IMR-90 (cell line): ENCODE data around the gene CTNNA2. TPM values are rescaled to one million over a fixed set of nuclear protein-coding genes. Genes with fewer than 3 reads are reported as not detected.

Experiments
- ATAC-seq: fragments of 200-7000 bp; cut with Tn5 transposase; 2 replicates; pipeline ENCODE4 v1.9.1; 2020; ENCODE audit warnings: low read depth, mild to moderate bottlenecking, moderate library complexity
- BruUV-seq: library from RNA; stranded (reverse); fragments of 400-500 nt; replicated peaks from 2 replicates; lab custom pipeline; 2021; lab: Mats Ljungman, UMichigan
- CTCF ChIA-PET: fragments of 300-600 bp; formaldehyde crosslinking; extraction: SDS; loops from one replicate; lab custom pipeline; 2021; ENCODE audit warnings: antibody characterized with exemption; lab: Yijun Ruan, JAX
- POLR2A ChIA-PET: fragments of 300-600 bp; sonication (Branson Sonifier 250); formaldehyde crosslinking; loops from one replicate; lab custom pipeline; 2022; ENCODE audit warnings: antibody characterized with exemption; ENCODE audit not compliant: unreplicated experiment; lab: Charles Lee
- DNase-seq: peaks from one replicate; pipeline ENCODE4 v3.0.0; 2013
- H2AFZ ChIP-seq: replicated peaks from 2 replicates; pipeline ENCODE3; 2013; ENCODE audit warnings: low read length, mild to moderate bottlenecking; ENCODE audit not compliant: poor library complexity
- H2AK5ac ChIP-seq: 2 replicates; pipeline ENCODE4 v1.6.1; 2013; ENCODE audit warnings: low read depth, low read length, inconsistent platforms
- H2AK9ac ChIP-seq: replicated peaks from 2 replicates; pipeline ENCODE3; 2013; ENCODE audit warnings: mild to moderate bottlenecking, low read depth, low read length, moderate library complexity; ENCODE audit not compliant: poor library complexity
- H2BK120ac ChIP-seq: 2 replicates; pipeline ENCODE4 v1.6.1; 2013; ENCODE audit warnings: low read depth, low read length, inconsistent platforms
- H2BK15ac ChIP-seq: 3 replicates; pipeline ENCODE4 v1.6.1; 2013; ENCODE audit warnings: low read depth, low read length, inconsistent platforms
- H2BK20ac ChIP-seq: 2 replicates; pipeline ENCODE4 v1.6.1; 2013; ENCODE audit warnings: low read depth, mild to moderate bottlenecking, inconsistent platforms, low read length, moderate library complexity
- H2BK5ac ChIP-seq: 2 replicates; pipeline ENCODE4 v1.6.1; 2013; ENCODE audit warnings: mild to moderate bottlenecking, low read depth, low read length, inconsistent platforms; ENCODE audit not compliant: poor library complexity, severe bottlenecking
- H3K14ac ChIP-seq: replicated peaks from 2 replicates; pipeline ENCODE4 v1.6.1; 2013; ENCODE audit warnings: low read depth, low read length, inconsistent platforms
- H3K18ac ChIP-seq: 2 replicates; pipeline ENCODE4 v1.6.1; 2013; ENCODE audit warnings: low read depth, low read length, control low read depth
- H3K23ac ChIP-seq: 2 replicates; pipeline ENCODE4 v1.6.1; 2013; ENCODE audit warnings: low read depth, low read length, inconsistent platforms
- H3K27ac ChIP-seq: 2 replicates; pipeline ENCODE4 v1.5.1; 2013; ENCODE audit warnings: mild to moderate bottlenecking, control low read depth, low read length; ENCODE audit not compliant: insufficient read depth
- H3K27me3 ChIP-seq: 2 replicates; pipeline ENCODE4 v1.6.1; 2013; ENCODE audit warnings: low read length; ENCODE audit not compliant: control insufficient read depth, insufficient read depth
- H3K36me3 ChIP-seq: 2 replicates; pipeline ENCODE4 v1.6.1; 2013; ENCODE audit warnings: low read length, mixed read lengths; ENCODE audit not compliant: control insufficient read depth, insufficient read depth
- H3K4ac ChIP-seq: 2 replicates; pipeline ENCODE4 v1.6.1; 2013; ENCODE audit warnings: low read depth, low read length, inconsistent platforms
- H3K4me1 ChIP-seq: 2 replicates; pipeline ENCODE4 v1.6.1; 2013; ENCODE audit warnings: low read length, mixed read lengths; ENCODE audit not compliant: control insufficient read depth, insufficient read depth
- H3K4me2 ChIP-seq: 2 replicates; pipeline ENCODE4 v1.6.1; 2013; ENCODE audit warnings: low read depth, mild to moderate bottlenecking, control low read depth, low read length, moderate library complexity
- H3K4me3 ChIP-seq: 2 replicates; pipeline ENCODE4 v1.5.1; 2013; ENCODE audit warnings: low read depth, mild to moderate bottlenecking, control low read depth, low read length, moderate library complexity; ENCODE audit not compliant: insufficient read depth
- H3K56ac ChIP-seq: 2 replicates; pipeline ENCODE4 v1.6.1; 2013; ENCODE audit warnings: low read length, inconsistent platforms; ENCODE audit not compliant: insufficient read depth; ENCODE audit errors: extremely low read depth
- H3K79me1 ChIP-seq, 2 experiments: 2 replicates each; pipeline ENCODE4 v1.6.1; 2013; ENCODE audit warnings: low read length in 2 of 2, inconsistent platforms in 1 of 2, low read depth in 1 of 2
- H3K9ac ChIP-seq: 2 replicates; pipeline ENCODE4 v1.6.1; 2013; ENCODE audit warnings: low read depth, low read length, control low read depth
- H3K9me1 ChIP-seq: 2 replicates; pipeline ENCODE4 v1.6.1; 2013; ENCODE audit warnings: low read length, inconsistent platforms; ENCODE audit not compliant: insufficient read depth
- H3K9me3 ChIP-seq: 2 replicates; pipeline ENCODE4 v1.6.1; 2013; ENCODE audit warnings: low read length; ENCODE audit not compliant: control insufficient read depth, insufficient read depth
- H4K20me1 ChIP-seq: 2 replicates; pipeline ENCODE4 v1.6.1; 2013; ENCODE audit warnings: low read length, inconsistent platforms; ENCODE audit not compliant: insufficient read depth
- H4K5ac ChIP-seq: 2 replicates; pipeline ENCODE4 v1.6.1; 2013; ENCODE audit warnings: mild to moderate bottlenecking, low read depth, low read length, control low read depth
- H4K8ac ChIP-seq, 2 experiments: 2 replicates each; pipeline ENCODE4 v1.6.1; 2013; ENCODE audit warnings: low read depth in 2 of 2, low read length in 2 of 2, control low read depth in 1 of 2, inconsistent platforms in 1 of 2
- H4K91ac ChIP-seq: 2 replicates; pipeline ENCODE4 v1.6.1; 2013; ENCODE audit warnings: low read depth, low read length, inconsistent platforms; ENCODE audit not compliant: insufficient read depth
- BHLHE40 ChIP-seq: fragments of 150-350 bp; IDR thresholded peaks from 2 replicates; pipeline ENCODE4 v1.6.1; 2016; ENCODE audit warnings: mild to moderate bottlenecking, low read depth, low read length
- MAZ ChIP-seq: IDR thresholded peaks from 2 replicates; pipeline ENCODE4 v1.6.1; 2012; ENCODE audit warnings: low read depth, mild to moderate bottlenecking, low read length, improper control_type of control experiment, moderate library complexity, borderline replicate concordance
- POLR2A ChIP-seq: IDR thresholded peaks from 2 replicates; pipeline ENCODE4 v1.6.1; 2012; ENCODE audit warnings: mild to moderate bottlenecking, low read depth, low read length
- RAD21 ChIP-seq: IDR thresholded peaks from 2 replicates; pipeline ENCODE4 v1.6.1; 2012; ENCODE audit warnings: low read length, improper control_type of control experiment
- RCOR1 ChIP-seq: IDR thresholded peaks from 2 replicates; pipeline ENCODE4 v1.6.1; 2012; ENCODE audit warnings: mild to moderate bottlenecking, low read length, improper control_type of control experiment; ENCODE audit not compliant: insufficient replicate concordance
- WGBS, 2 experiments: methylation state at CpG; one replicate each; pipeline versions ENCODE4 v1.1.5 to v1.1.7; 2013; ENCODE audit warnings: missing lambda C conversion rate in 2 of 2; ENCODE audit not compliant: insufficient read length in 1 of 2; ENCODE audit errors: extremely low coverage in 2 of 2; 5-methylcytosine and 5-hydroxymethylcytosine counted together
- dilution Hi-C: fragments of 300-500 bp; cut with HindIII; formaldehyde crosslinking; loops from one replicate; pipeline ENCODE4 v1.14.3; 2018; ENCODE audit warnings: low sequenced_read_pairs; ENCODE audit not compliant: unreplicated experiment
- in situ Hi-C: fragments of 300-500 bp; cut with MboI; formaldehyde crosslinking; loops from 3 replicates; pipeline ENCODE4 v1.14.3; 2019; ENCODE audit warnings: low sequenced_read_pairs, inconsistent platforms, mixed read lengths
- intact Hi-C: fragments of 100-400 bp; cut with micrococcal nuclease; formaldehyde crosslinking; loops from 2 replicates; pipeline ENCODE4 v1.10.0; 2022
- polyA plus RNA-seq, 3 experiments: library from polyadenylated mRNA; depleted of rRNA; stranded (reverse); fragments of >200 nt; gene quantifications; 2 replicates each; pipeline ENCODE4 v1.2.3, GENCODE V29; 2012; ENCODE audit warnings: low replicate concordance in 1 of 3
- total RNA-seq: library from RNA; depleted of rRNA; stranded (reverse); fragments of >200 nt; gene quantifications from 2 replicates; pipeline ENCODE4 v1.2.3, GENCODE V29; 2012
- TF ChIP-seq, protein P1 (sequence below): fragments of 150-350 bp; IDR thresholded peaks from 2 replicates; pipeline ENCODE4 v1.6.1; 2016; ENCODE audit warnings: low read depth, mild to moderate bottlenecking, low read length, moderate library complexity, borderline replicate concordance

CTNNA2 gene
- total and polyA plus RNA-seq, 2 of the 4 experiments (the other 2 are of a cell fraction) = not detected

- no peak overlapping the region for H2BK15ac ChIP-seq
- H2AK9ac ChIP-seq = no peak overlapping the region
- H3K9me1 ChIP-seq = no peaks in the 10 kb centered on the region
- ChIA-PET CTCF (no interaction called here), POLR2A (no interaction called here)
- H3K4ac ChIP-seq = no peak overlapping the region
- TF ChIP-seq MAZ (no peak), BHLHE40 (no peak), POLR2A (no peak), RCOR1 (no peak), RAD21 (no peak)
- TF ChIP-seq, protein P1, sequence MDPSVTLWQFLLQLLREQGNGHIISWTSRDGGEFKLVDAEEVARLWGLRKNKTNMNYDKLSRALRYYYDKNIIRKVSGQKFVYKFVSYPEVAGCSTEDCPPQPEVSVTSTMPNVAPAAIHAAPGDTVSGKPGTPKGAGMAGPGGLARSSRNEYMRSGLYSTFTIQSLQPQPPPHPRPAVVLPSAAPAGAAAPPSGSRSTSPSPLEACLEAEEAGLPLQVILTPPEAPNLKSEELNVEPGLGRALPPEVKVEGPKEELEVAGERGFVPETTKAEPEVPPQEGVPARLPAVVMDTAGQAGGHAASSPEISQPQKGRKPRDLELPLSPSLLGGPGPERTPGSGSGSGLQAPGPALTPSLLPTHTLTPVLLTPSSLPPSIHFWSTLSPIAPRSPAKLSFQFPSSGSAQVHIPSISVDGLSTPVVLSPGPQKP = no peak
- no CpG with 5 or more reads among the region's 1 CpG for WGBS, 2 experiments
- no peak overlapping the region for H4K91ac ChIP-seq
- H3K23ac ChIP-seq = no peak overlapping the region
- H3K27ac ChIP-seq = no peak overlapping the region
- H3K79me1 ChIP-seq = no peaks in the 10 kb centered on the region
- ATAC-seq (no peak), DNase-seq (no peak)
- H3K4me3 ChIP-seq = no peak overlapping the region
- no peak overlapping the region for H4K8ac ChIP-seq
- no peak overlapping the region for H4K5ac ChIP-seq
- H3K36me3 ChIP-seq = no peaks in the 10 kb centered on the region
- no TSS peak for BruUV-seq
- in situ Hi-C loops = no loop called here
- no peak overlapping the region for H3K56ac ChIP-seq
- H3K4me2 ChIP-seq = no peak overlapping the region
- H3K14ac ChIP-seq = no peak overlapping the region
- H3K9me3 ChIP-seq = no peaks in the 10 kb centered on the region
- no peak overlapping the region for H2BK5ac ChIP-seq
- no peak overlapping the region for H2BK120ac ChIP-seq
- H3K9ac ChIP-seq = no peak overlapping the region
- H3K4me1 ChIP-seq = no peaks in the 10 kb centered on the region
- no peak overlapping the region for H2AFZ ChIP-seq
- peaks cover 2% of the 10 kb centered on the region; the same call in 1 of the 2 replicates for H3K27me3 ChIP-seq
- no peaks in the 10 kb centered on the region for H4K20me1 ChIP-seq
- intact Hi-C loops = no loop called here
- no peak overlapping the region for H3K18ac ChIP-seq
- no peak overlapping the region for H2AK5ac ChIP-seq
- dilution Hi-C loops = no loop called here
- H2BK20ac ChIP-seq = no peak overlapping the region
Observed at GRCh38 chr2:80291656-80292055, 778.8 kb downstream of the CTNNA2 start.
